OCI-LY7 (cell line): Measurements from ENCODE around the gene ZNF195. TPM values are rescaled to one million over a fixed set of nuclear protein-coding genes. Genes with fewer than 3 reads are reported as not detected.

Experiments
- BruUV-seq: library from RNA; stranded (reverse); fragments of 400-500 nt; replicated peaks from 2 replicates; lab custom pipeline; 2021; lab: Mats Ljungman, UMichigan
- CTCF ChIA-PET: fragments of 300-600 bp; sonication (Branson Sonifier 250); formaldehyde crosslinking; loops from one replicate; lab custom pipeline; 2022; ENCODE audit warnings: antibody characterized with exemption; ENCODE audit not compliant: unreplicated experiment; lab: Charles Lee
- POLR2A ChIA-PET: fragments of 300-600 bp; sonication (Branson Sonifier 250); formaldehyde crosslinking; loops from one replicate; lab custom pipeline; 2022; ENCODE audit warnings: antibody characterized with exemption; lab: Charles Lee
- DNase-seq: peaks from one replicate; pipeline ENCODE4 v3.0.0-alpha.2; 2015; ENCODE audit warnings: low spot score
- H2AFZ ChIP-seq: fragments of 200-600 bp; sonication (generic), shearing (Covaris generic); 2 replicates; pipeline ENCODE4 v1.6.1; 2014; ENCODE audit warnings: mild to moderate bottlenecking, antibody characterized with exemption, low read length, moderate library complexity
- H3K27ac ChIP-seq: fragments of 200-600 bp; sonication (generic); 2 replicates; pipeline ENCODE4 v1.5.1; 2014; ENCODE audit warnings: mixed run types, low read depth, mild to moderate bottlenecking, moderate library complexity, low read length, inconsistent platforms; ENCODE audit not compliant: poor library complexity, severe bottlenecking
- H3K36me3 ChIP-seq: fragments of 200-600 bp; sonication (generic); 2 replicates; pipeline ENCODE4 v1.6.1; 2014; ENCODE audit warnings: mild to moderate bottlenecking, antibody characterized with exemption, low read length, moderate library complexity, mixed read lengths; ENCODE audit not compliant: insufficient read depth
- H3K4me1 ChIP-seq: fragments of 200-600 bp; sonication (generic); 2 replicates; pipeline ENCODE4 v1.5.1; 2014; ENCODE audit warnings: mild to moderate bottlenecking, low read length; ENCODE audit not compliant: insufficient read depth, poor library complexity, severe bottlenecking
- H3K4me2 ChIP-seq: fragments of 200-600 bp; sonication (generic); 2 replicates; pipeline ENCODE4 v1.6.1; 2014; ENCODE audit warnings: mild to moderate bottlenecking, low read length
- H3K4me3 ChIP-seq: fragments of 200-600 bp; sonication (generic); 2 replicates; pipeline ENCODE4 v1.5.1; 2014; ENCODE audit warnings: mild to moderate bottlenecking, low read depth, low read length; ENCODE audit not compliant: poor library complexity, severe bottlenecking
- H3K79me2 ChIP-seq: fragments of 200-600 bp; sonication (generic); 2 replicates; pipeline ENCODE4 v1.6.1; 2016; ENCODE audit warnings: low read depth, mild to moderate bottlenecking, low read length, moderate library complexity, mixed read lengths; ENCODE audit not compliant: insufficient read depth
- H3K9me2 ChIP-seq: fragments of 200-600 bp; sonication (generic); 2 replicates; pipeline ENCODE4 v1.6.1; 2016; ENCODE audit warnings: mild to moderate bottlenecking, low read length, mixed read lengths; ENCODE audit not compliant: insufficient read depth
- H3K9me3 ChIP-seq: fragments of 200-600 bp; sonication (generic); 2 replicates; pipeline ENCODE4 v1.6.1; 2014; ENCODE audit warnings: mild to moderate bottlenecking, mixed run types, low read length, mixed read lengths
- H4K20me1 ChIP-seq: fragments of 200-600 bp; sonication (generic); 2 replicates; pipeline ENCODE4 v1.6.1; 2014; ENCODE audit warnings: mild to moderate bottlenecking, antibody characterized with exemption, low read length, moderate library complexity, mixed read lengths; ENCODE audit not compliant: insufficient read depth
- EZH2phosphoT487 ChIP-seq: fragments of 200-600 bp; sonication (generic); IDR thresholded peaks from 2 replicates; pipeline ENCODE4 v1.6.1; 2018; ENCODE audit warnings: low read depth, borderline replicate concordance, mild to moderate bottlenecking, mixed run types, antibody characterized with exemption, low read length, moderate library complexity, mixed read lengths
- intact Hi-C: fragments of 100-400 bp; cut with micrococcal nuclease; formaldehyde crosslinking; loops from one replicate; pipeline ENCODE4 v1.10.0; 2022; ENCODE audit not compliant: unreplicated experiment
- total RNA-seq, 2 experiments: library from RNA; depleted of rRNA in 1 of 2; stranded (reverse); fragments of >200 nt in 1 of 2; shearing (Covaris generic) in 1 of 2; gene quantifications; 2 replicates each; pipeline ENCODE4 v1.2.3, GENCODE V29; 2014 to 2022
- TF ChIP-seq, protein P1 (sequence below): fragments of 200-600 bp; sonication (generic); conservative IDR thresholded peaks from 2 replicates; pipeline ENCODE4 v1.5.1; 2014; ENCODE audit warnings: mild to moderate bottlenecking, antibody characterized with exemption, low read length, moderate library complexity, mixed read lengths

ZNF195 gene
- total RNA-seq, 2 experiments from 2014 or later, result 82.3 to 95.7 TPM

DNA sequence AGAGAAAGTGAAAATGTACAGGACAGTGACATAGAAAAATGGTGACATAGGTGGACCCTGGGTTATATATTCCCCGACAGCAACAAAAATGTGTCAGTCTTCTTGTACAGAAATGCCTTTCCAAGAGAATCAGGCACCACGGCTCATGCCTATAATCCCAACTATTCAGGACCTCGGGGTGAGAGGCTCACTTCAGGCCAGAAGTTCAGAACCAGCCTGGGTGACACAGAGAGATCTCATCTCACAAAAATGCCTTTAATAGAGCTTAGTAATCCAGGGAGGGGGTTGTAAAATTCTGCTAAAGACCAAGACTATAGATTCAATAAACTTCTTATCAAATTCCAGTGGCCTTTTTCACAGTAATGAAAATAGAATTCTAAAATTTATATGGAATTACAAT is 10.7 kb downstream of the ZNF195 start:
- Histone ChIP-seq H3K36me3 (peaks cover 100% of the 10 kb centered on the region), H3K4me1 (no peaks in the 10 kb centered on the region), H3K9me3 (peaks cover 49% of the 10 kb centered on the region), H3K27ac (no peak overlapping the region), H3K9me2 (no peaks in the 10 kb centered on the region), H3K79me2 (peaks cover 18% of the 10 kb centered on the region; the same call in 1 of the 2 replicates), H2AFZ (no peak overlapping the region), H4K20me1 (no peaks in the 10 kb centered on the region), H3K4me2 (no peak overlapping the region), H3K4me3 (no peak overlapping the region)
- no peak for DNase-seq
- intact Hi-C loops, result no loop called here
- ChIA-PET POLR2A (no interaction called here), CTCF (no interaction called here)
- BruUV-seq, result TSS peak; percentile 11
- no peak for TF ChIP-seq EZH2phosphoT487
- TF ChIP-seq, protein P1, sequence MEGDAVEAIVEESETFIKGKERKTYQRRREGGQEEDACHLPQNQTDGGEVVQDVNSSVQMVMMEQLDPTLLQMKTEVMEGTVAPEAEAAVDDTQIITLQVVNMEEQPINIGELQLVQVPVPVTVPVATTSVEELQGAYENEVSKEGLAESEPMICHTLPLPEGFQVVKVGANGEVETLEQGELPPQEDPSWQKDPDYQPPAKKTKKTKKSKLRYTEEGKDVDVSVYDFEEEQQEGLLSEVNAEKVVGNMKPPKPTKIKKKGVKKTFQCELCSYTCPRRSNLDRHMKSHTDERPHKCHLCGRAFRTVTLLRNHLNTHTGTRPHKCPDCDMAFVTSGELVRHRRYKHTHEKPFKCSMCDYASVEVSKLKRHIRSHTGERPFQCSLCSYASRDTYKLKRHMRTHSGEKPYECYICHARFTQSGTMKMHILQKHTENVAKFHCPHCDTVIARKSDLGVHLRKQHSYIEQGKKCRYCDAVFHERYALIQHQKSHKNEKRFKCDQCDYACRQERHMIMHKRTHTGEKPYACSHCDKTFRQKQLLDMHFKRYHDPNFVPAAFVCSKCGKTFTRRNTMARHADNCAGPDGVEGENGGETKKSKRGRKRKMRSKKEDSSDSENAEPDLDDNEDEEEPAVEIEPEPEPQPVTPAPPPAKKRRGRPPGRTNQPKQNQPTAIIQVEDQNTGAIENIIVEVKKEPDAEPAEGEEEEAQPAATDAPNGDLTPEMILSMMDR, result no peak

DNA sequence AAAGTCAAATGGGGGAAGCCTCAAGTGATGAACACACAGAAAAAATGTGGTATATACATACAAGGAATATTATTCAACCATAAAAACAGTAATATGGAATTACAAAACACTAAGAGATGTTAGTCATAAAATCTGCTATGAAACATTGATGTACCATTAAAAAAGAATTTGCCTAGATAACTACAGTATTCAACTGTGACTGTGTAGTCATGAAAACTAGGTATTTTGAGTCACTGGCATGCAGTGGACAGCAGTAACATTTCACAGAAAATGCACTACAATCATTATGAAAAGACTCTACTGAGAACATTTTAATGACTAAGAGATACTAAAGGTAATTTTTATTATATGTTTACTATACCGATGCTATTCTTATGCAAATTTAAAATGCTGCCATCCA is 11.7 kb downstream of the ZNF195 start:
- H3K36me3 ChIP-seq, result peaks cover 100% of the 10 kb centered on the region
- H3K27ac ChIP-seq, result no peak overlapping the region
- no peak overlapping the region for H2AFZ ChIP-seq
- no peak for DNase-seq
- no peaks in the 10 kb centered on the region for H3K9me2 ChIP-seq
- H3K4me3 ChIP-seq, result no peak overlapping the region
- H3K9me3 ChIP-seq, result peaks cover 56% of the 10 kb centered on the region
- no peaks in the 10 kb centered on the region for H3K4me1 ChIP-seq
- no peaks in the 10 kb centered on the region for H4K20me1 ChIP-seq
- intact Hi-C loops, result no loop called here
- POLR2A ChIA-PET, result no interaction called here
- no peak overlapping the region for H3K4me2 ChIP-seq
- peaks cover 10% of the 10 kb centered on the region; the same call in 1 of the 2 replicates for H3K79me2 ChIP-seq
- CTCF ChIA-PET, result no interaction called here
- no peak for TF ChIP-seq EZH2phosphoT487
- TF ChIP-seq, protein P1, result no peak
- BruUV-seq, result no TSS peak

DNA sequence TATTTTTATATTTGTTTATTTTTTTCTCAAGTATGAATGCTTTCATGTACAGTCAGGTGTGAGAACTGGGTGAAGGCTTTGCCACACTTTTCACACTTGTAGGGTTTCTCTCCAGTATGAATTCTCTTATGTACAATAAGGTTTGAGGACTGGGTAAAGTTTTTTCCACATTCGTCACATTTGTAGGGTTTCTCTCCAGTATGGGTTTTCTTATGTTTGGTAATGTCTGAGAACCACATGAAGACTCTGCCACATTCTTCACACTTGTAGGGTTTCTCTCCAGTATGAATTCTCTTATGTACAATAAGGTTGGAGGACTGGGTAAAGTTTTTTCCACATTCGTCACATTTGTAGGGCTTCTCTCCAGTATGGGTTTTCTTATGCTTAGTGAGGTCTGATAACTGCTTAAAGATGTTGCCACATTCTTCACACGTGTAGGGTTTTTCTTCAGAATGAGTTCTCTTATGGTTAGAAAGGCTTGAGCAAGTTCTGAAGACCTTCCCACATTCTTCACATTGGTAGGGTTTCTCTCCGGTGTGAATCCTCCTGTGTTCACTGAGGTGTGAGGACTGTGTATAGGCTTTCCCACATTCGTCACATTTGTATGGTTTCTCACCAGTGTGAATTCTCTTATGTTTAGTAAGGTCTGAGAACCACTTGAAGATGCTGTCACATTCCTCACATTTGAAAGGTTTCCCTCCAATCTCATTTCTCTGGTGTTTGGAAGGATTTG is 19.7 kb downstream of the ZNF195 start:
- BruUV-seq, result no TSS peak
- H2AFZ ChIP-seq, result no peak overlapping the region
- ChIA-PET POLR2A (no interaction called here), CTCF (no interaction called here)
- H3K27ac ChIP-seq, result no peak overlapping the region
- no peak overlapping the region for H3K4me2 ChIP-seq
- no peaks in the 10 kb centered on the region for H4K20me1 ChIP-seq
- no peaks in the 10 kb centered on the region for H3K4me1 ChIP-seq
- peaks cover under 1% of the 10 kb centered on the region; the same call in 1 of the 2 replicates for H3K79me2 ChIP-seq
- intact Hi-C loops, result no loop called here
- no peak overlapping the region for H3K4me3 ChIP-seq
- peaks cover 72% of the 10 kb centered on the region for H3K36me3 ChIP-seq
- TF ChIP-seq, protein P1, result no peak
- TF ChIP-seq EZH2phosphoT487, result no peak
- H3K9me3 ChIP-seq, result peaks cover 61% of the 10 kb centered on the region
- no peak for DNase-seq
- no peaks in the 10 kb centered on the region for H3K9me2 ChIP-seq
